K562 (cell line): ENCODE data around the gene RGS5. TPM values are rescaled to one million over a fixed set of nuclear protein-coding genes. Genes with fewer than 3 reads are reported as not detected.

Experiments used
- KLF13 ChIP-seq: fragments of 450-650 bp; IDR thresholded peaks from 2 replicates; pipeline ENCODE4 v1.6.1; 2016; ENCODE audit warnings: missing genetic modification characterization, low read depth, mild to moderate bottlenecking, missing compliant biosample characterization, moderate library complexity, borderline replicate concordance
- PTBP1 ChIP-seq: fragments of 200-400 bp; formaldehyde crosslinking; IDR thresholded peaks from 2 replicates; pipeline ENCODE4 v1.6.1; 2017; ENCODE audit warnings: low read depth, low read length
- ZBTB11 ChIP-seq, 3 experiments: fragments of 200-800 bp in 1 of 3; fragments of 250-450 bp in 1 of 3; fragments of 450-650 bp in 1 of 3; sonication (Bioruptor Pico) in 1 of 3; sonication (Bioruptor generic) in 1 of 3; formaldehyde crosslinking in 1 of 3; IDR thresholded peaks; 2 replicates each; pipeline versions ENCODE4 v1.6.1 to v1.8.0; 2016 to 2022; ENCODE audit warnings: mild to moderate bottlenecking in 2 of 3, missing genetic modification characterization in 2 of 3, missing compliant biosample characterization in 1 of 3, moderate library complexity in 1 of 3
- ZNF311 ChIP-seq: fragments of 250-450 bp; sonication (Bioruptor Pico); IDR thresholded peaks from 2 replicates; pipeline ENCODE4 v1.4.0; 2020; ENCODE audit warnings: mild to moderate bottlenecking, moderate library complexity
- polyA plus RNA-seq, 8 experiments: library from polyadenylated mRNA; depleted of rRNA in 4 of 8; stranded (reverse) in 5 of 8; unstranded in 3 of 8; fragments of >200 nt; fragmentation: Nextera tagmentation in 2 of 8; fragmentation: Illumina TruSeq in 1 of 8; extraction: Ambion mirVana in 2 of 8; extraction: Trizol in 1 of 8; gene quantifications; 2 replicates each; pipeline versions ENCODE4 v1.2.1 to v1.2.3, GENCODE V29; 2011 to 2014; ENCODE audit warnings: inconsistent platforms in 1 of 8, missing spikeins in 1 of 8
- total RNA-seq, 7 experiments: library from RNA; depleted of rRNA in 6 of 7; stranded (reverse); fragments of >200 nt in 6 of 7; fragmentation: Illumina TruSeq in 2 of 7; extraction: Trizol in 2 of 7; gene quantifications; 2 replicates each; pipeline versions ENCODE4 v1.2.1 to v1.2.3, GENCODE V29; 2011 to 2021; ENCODE audit warnings: low replicate concordance in 1 of 7
- TF ChIP-seq, protein P1 (sequence below): fragments of 250-450 bp; sonication (Bioruptor Pico); IDR thresholded peaks from 2 replicates; pipeline ENCODE4 v1.4.0; 2020; ENCODE audit warnings: borderline replicate concordance

Gene RGS5
- total and polyA plus RNA-seq, 9 of the 15 experiments (the other 6 are each of a cell fraction or from before 2014, with no cell fraction given): 0.71 to 5.3 (median 2.4) TPM

DNA sequence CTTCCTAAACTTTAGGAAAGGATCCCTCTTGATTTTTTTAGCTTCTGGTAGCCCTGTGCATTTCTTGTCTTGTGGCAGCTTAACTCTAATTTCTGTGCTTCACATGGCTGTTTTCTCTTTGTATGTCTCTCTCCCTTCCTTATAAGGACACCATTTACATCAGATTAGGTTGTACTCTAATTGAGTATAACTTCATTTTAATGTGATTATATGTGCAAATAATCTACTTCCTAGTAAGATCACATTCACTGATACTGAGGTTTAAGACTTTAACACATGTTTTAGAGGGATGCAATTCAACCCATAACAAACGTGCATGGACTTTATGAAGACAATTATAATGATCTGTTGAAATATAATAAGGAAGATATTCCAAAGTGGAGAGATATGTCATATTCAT, 86.8 kb downstream of the RGS5 start (continued):
- TF ChIP-seq ZBTB11 (CRISPR knock-in tag; IDR thresholded peaks at IDR 0.05) (no peak), ZNF311 (CRISPR knock-in tag) (no peak), PTBP1 (no peak), KLF13 (tag) (no peak)
- TF ChIP-seq, protein P1, sequence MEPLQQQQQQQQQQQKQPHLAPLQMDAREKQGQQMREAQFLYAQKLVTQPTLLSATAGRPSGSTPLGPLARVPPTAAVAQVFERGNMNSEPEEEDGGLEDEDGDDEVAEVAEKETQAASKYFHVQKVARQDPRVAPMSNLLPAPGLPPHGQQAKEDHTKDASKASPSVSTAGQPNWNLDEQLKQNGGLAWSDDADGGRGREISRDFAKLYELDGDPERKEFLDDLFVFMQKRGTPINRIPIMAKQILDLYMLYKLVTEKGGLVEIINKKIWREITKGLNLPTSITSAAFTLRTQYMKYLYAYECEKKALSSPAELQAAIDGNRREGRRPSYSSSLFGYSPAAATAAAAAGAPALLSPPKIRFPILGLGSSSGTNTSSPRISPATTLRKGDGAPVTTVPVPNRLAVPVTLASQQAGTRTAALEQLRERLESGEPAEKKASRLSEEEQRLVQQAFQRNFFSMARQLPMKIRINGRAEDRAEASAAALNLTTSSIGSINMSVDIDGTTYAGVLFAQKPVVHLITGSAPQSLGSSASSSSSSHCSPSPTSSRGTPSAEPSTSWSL: no peak
- TF ChIP-seq, all 486 proteins: peak for 0
